Liver (tissue), 9 donors: ENCODE data around the gene FAM9C. TPM values are rescaled to one million over a fixed set of nuclear protein-coding genes. Genes with fewer than 3 reads are reported as not detected.

Source experiments
- DNase-seq: peaks from one replicate; pipeline ENCODE4 v3.0.0-alpha.2; 2017; ENCODE audit warnings: low spot score
- H3K27ac ChIP-seq, 2 donors: one replicate each; pipeline ENCODE4 v1.7.0; 2013; ENCODE audit warnings: inconsistent platforms in 2 of 2, low read length in 2 of 2, control low read depth in 1 of 2, low read depth in 1 of 2, mild to moderate bottlenecking in 1 of 2
- H3K27me3 ChIP-seq, 4 donors: one replicate each; pipeline versions ENCODE4 v1.6.1 to v1.7.0; 2013; ENCODE audit warnings: low read length in 3 of 4, inconsistent platforms in 1 of 4, mild to moderate bottlenecking in 1 of 4, moderate library complexity in 1 of 4; ENCODE audit not compliant: control insufficient read depth in 4 of 4, insufficient read depth in 4 of 4
- H3K36me3 ChIP-seq, 4 donors: one replicate each; pipeline versions ENCODE4 v1.6.1 to v1.7.0; 2013; ENCODE audit warnings: low read length in 3 of 4, mild to moderate bottlenecking in 3 of 4, low read depth in 1 of 4, moderate library complexity in 1 of 4; ENCODE audit not compliant: control insufficient read depth in 4 of 4, insufficient read depth in 3 of 4
- H3K4me1 ChIP-seq, 4 donors: one replicate each; pipeline versions ENCODE4 v1.6.1 to v1.7.0; 2013; ENCODE audit warnings: low read length in 3 of 4, mild to moderate bottlenecking in 3 of 4, moderate library complexity in 1 of 4; ENCODE audit not compliant: control insufficient read depth in 4 of 4, insufficient read depth in 4 of 4
- H3K4me3 ChIP-seq, 3 donors: one replicate each; pipeline versions ENCODE4 v1.6.1 to v1.7.0; 2013; ENCODE audit warnings: low read length in 3 of 3, control low read depth in 1 of 3, low read depth in 1 of 3, mild to moderate bottlenecking in 1 of 3
- H3K9ac ChIP-seq, 2 donors: one replicate each; pipeline ENCODE4 v1.7.0; 2013; ENCODE audit warnings: low read length in 2 of 2, mild to moderate bottlenecking in 2 of 2, moderate library complexity in 2 of 2, control low read depth in 1 of 2, low read depth in 1 of 2
- H3K9me3 ChIP-seq, 4 donors: one replicate each; pipeline versions ENCODE4 v1.6.1 to v1.7.0; 2013; ENCODE audit warnings: low read length in 3 of 4; ENCODE audit not compliant: control insufficient read depth in 4 of 4
- ATF3 ChIP-seq: IDR thresholded peaks from 2 replicates; pipeline ENCODE4 v1.6.1; 2016; ENCODE audit warnings: antibody characterized with exemption
- CTCF ChIP-seq: fragments of 150-350 bp; IDR thresholded peaks from 2 replicates; pipeline ENCODE4 v1.5.1; 2017; ENCODE audit warnings: improper control_type of control experiment, low read depth, low read length; ENCODE audit not compliant: missing input control
- FOXA2 ChIP-seq: IDR thresholded peaks from 2 replicates; pipeline ENCODE4 v1.6.1; 2016; ENCODE audit warnings: antibody characterized with exemption
- GABPA ChIP-seq, 2 donors: IDR thresholded peaks in 1 of 2; conservative IDR thresholded peaks in 1 of 2; 2 replicates each; pipeline ENCODE4 v1.6.1; 2016; ENCODE audit warnings: antibody characterized with exemption in 2 of 2, mild to moderate bottlenecking in 1 of 2, moderate library complexity in 1 of 2
- HNF4A ChIP-seq, 2 donors: conservative IDR thresholded peaks; 2 replicates each; pipeline ENCODE4 v1.6.1; 2016; ENCODE audit warnings: antibody characterized with exemption in 2 of 2, mild to moderate bottlenecking in 2 of 2
- JUND ChIP-seq, 2 donors: IDR thresholded peaks; 2 replicates each; pipeline ENCODE4 v1.6.1; 2016; ENCODE audit warnings: antibody characterized with exemption in 2 of 2
- MAX ChIP-seq: IDR thresholded peaks from 2 replicates; pipeline ENCODE4 v1.6.1; 2016; ENCODE audit warnings: antibody characterized with exemption
- NR2F2 ChIP-seq: IDR thresholded peaks from 2 replicates; pipeline ENCODE4 v1.6.1; 2016; ENCODE audit warnings: antibody characterized with exemption
- RAD21 ChIP-seq, 2 donors: IDR thresholded peaks; 2 replicates each; pipeline ENCODE4 v1.6.1; 2016; ENCODE audit warnings: antibody characterized with exemption in 2 of 2, mild to moderate bottlenecking in 2 of 2
- REST ChIP-seq: IDR thresholded peaks from 2 replicates; pipeline ENCODE4 v1.6.1; 2016; ENCODE audit warnings: antibody characterized with exemption, mild to moderate bottlenecking
- RXRA ChIP-seq, 2 donors: IDR thresholded peaks; 2 replicates each; pipeline ENCODE4 v1.6.1; 2017 to 2018; ENCODE audit warnings: antibody characterized with exemption in 2 of 2, mild to moderate bottlenecking in 1 of 2
- TAF1 ChIP-seq: conservative IDR thresholded peaks from 2 replicates; pipeline ENCODE4 v1.6.1; 2016; ENCODE audit warnings: antibody characterized with exemption, mild to moderate bottlenecking
- YY1 ChIP-seq: IDR thresholded peaks from 2 replicates; pipeline ENCODE4 v1.6.1; 2016; ENCODE audit warnings: antibody characterized with exemption, mild to moderate bottlenecking
- ZBTB33 ChIP-seq: IDR thresholded peaks from 2 replicates; pipeline ENCODE4 v1.6.1; 2016; ENCODE audit warnings: antibody characterized with exemption
- WGBS: extraction: QIAGEN DNeasy Blood & Tissue Kit; methylation state at CpG from one replicate; pipeline ENCODE4 v1.1.7; 2013; 5-methylcytosine and 5-hydroxymethylcytosine counted together
- polyA plus RNA-seq, 2 donors: library from polyadenylated mRNA; stranded (reverse) in 1 of 2; unstranded in 1 of 2; fragments of 200-250 nt in 1 of 2; fragments of >200 nt in 1 of 2; fragmentation: Nextera tagmentation in 1 of 2; extraction: Ambion mirVana in 1 of 2; gene quantifications; one replicate each; pipeline versions ENCODE4 v1.2.1 to v1.2.3, GENCODE V29; 2013 to 2015
- total RNA-seq, 2 donors: library from RNA; depleted of rRNA; stranded (reverse); fragments of >200 nt; gene quantifications; one replicate each; pipeline ENCODE4 v1.2.3, GENCODE V29; 2014
- donor health status: healthy.
- donor health status: healthy.
- donor health status: healthy.
- donor health status: healthy.
- donor health status: healthy.

Gene FAM9C
- total and polyA plus RNA-seq, 4 donors: not detected

- WGBS: 77% methylated on average over 1 of the region's 1 CpG
Observed at GRCh38 chrX:13090027-13090338, 45.6 kb upstream of the FAM9C start.

More at GRCh38 chrX:13090027-13090338, 45.6 kb upstream of the FAM9C start:
- no peak overlapping the region for H3K9ac ChIP-seq
- H3K4me1 ChIP-seq: peaks cover 0 to 7% (median 0%) of the 10 kb centered on the region in 4 donors
- TF ChIP-seq GABPA (IDR thresholded peaks at IDR 0.05 in 1 of 2, conservative IDR thresholded peaks at IDR 0.05 in 1 of 2) (no peak), ZBTB33 (no peak), FOXA2 (no peak), REST (no peak), NR2F2 (no peak), ATF3 (no peak), RAD21 (IDR thresholded peaks at IDR 0.05) (no peak), TAF1 (no peak), JUND (IDR thresholded peaks at IDR 0.05) (no peak), MAX (no peak), RXRA (IDR thresholded peaks at IDR 0.05) (no peak), HNF4A (conservative IDR thresholded peaks at IDR 0.05) (no peak), YY1 (no peak), CTCF (no peak)
- no peaks in the 10 kb centered on the region for H3K36me3 ChIP-seq
- no peaks in the 10 kb centered on the region for H3K9me3 ChIP-seq
- no peak for DNase-seq
- H3K4me3 ChIP-seq: no peak overlapping the region
- H3K27ac ChIP-seq: peak overlapping the region; percentile 18 to 29
- no peaks in the 10 kb centered on the region for H3K27me3 ChIP-seq
